ENCODE data around the gene MICALL2. TPM values are rescaled to one million over a fixed set of nuclear protein-coding genes. Genes with fewer than 3 reads are reported as not detected.
A peak's percentile ranks its signal among the peaks of the same experiment; 100 is the strongest.

Gene MICALL2
- total RNA-seq, 1 experiment from 2014 or later, result 15.7 TPM

DNA sequence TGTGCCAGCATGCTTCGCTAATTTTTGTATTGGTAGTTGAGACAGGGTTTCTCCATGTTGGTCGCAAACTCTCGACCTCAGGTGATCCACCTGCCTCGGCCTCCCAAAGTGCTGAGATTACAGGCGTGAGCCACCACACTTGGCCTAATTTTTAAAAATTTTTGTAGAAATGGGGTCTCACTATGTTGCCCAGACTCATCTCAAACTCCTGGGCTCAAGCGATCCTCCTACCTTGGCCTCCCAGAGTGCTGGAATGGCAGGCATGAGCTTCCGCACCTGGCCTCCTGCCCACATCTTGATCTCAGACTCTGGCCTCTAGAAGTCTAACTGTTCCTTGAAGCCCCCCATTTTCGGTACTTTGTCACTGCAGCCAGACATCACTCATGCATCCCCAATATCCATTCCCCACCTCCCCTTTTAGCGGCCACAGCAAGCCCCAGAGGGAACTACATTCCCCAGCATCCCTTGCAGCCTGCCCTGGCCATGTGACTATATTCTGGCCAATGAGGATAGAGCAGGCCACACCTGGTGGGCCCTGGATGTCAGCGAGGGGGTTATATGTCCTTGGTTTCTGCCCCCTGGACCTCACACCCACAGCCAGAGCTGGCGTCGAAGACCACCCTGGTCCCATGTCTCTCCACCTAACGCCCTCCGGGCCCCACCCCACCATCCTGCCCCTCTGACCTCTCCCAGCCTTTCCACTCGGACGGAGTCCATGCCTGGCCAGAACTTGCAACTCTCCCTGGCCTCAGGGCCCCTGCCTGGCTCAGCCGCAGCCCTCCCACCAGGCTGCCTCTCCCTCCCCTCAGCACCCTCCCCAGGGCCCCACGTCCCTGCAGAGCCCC, 33.8 kb downstream of the MICALL2 start:
- ChIA-PET CTCF (interaction anchor here (0.8 kb wide), 1 partner anchor 49 kb away, joined by 3 read pairs; no protein-coding TSS in a partner anchor), POLR2A (no interaction called here)
- H3K4me3 Mint-ChIP-seq, result no peak overlapping the region
- H3K4me1 Mint-ChIP-seq, result peaks cover 3% of the 10 kb centered on the region
- DNase-seq (ENCODE audit: low spot score) (peak; percentile 45), ATAC-seq (peak; percentile 88)
- no peak overlapping the region for H3K27ac Mint-ChIP-seq
- H3K36me3 Mint-ChIP-seq, result no peaks in the 10 kb centered on the region
- TF ChIP-seq ZMAT4 (CRISPR knock-in tag; IDR thresholded peaks at IDR 0.05), result no peak
- TF ChIP-seq ZNF263 (CRISPR knock-in tag; IDR thresholded peaks at IDR 0.05; ENCODE audit: low read depth), result no peak
- TF ChIP-seq USF2 (CRISPR knock-in tag; IDR thresholded peaks at IDR 0.05), result peak; percentile 97
- TF ChIP-seq, protein P1, sequence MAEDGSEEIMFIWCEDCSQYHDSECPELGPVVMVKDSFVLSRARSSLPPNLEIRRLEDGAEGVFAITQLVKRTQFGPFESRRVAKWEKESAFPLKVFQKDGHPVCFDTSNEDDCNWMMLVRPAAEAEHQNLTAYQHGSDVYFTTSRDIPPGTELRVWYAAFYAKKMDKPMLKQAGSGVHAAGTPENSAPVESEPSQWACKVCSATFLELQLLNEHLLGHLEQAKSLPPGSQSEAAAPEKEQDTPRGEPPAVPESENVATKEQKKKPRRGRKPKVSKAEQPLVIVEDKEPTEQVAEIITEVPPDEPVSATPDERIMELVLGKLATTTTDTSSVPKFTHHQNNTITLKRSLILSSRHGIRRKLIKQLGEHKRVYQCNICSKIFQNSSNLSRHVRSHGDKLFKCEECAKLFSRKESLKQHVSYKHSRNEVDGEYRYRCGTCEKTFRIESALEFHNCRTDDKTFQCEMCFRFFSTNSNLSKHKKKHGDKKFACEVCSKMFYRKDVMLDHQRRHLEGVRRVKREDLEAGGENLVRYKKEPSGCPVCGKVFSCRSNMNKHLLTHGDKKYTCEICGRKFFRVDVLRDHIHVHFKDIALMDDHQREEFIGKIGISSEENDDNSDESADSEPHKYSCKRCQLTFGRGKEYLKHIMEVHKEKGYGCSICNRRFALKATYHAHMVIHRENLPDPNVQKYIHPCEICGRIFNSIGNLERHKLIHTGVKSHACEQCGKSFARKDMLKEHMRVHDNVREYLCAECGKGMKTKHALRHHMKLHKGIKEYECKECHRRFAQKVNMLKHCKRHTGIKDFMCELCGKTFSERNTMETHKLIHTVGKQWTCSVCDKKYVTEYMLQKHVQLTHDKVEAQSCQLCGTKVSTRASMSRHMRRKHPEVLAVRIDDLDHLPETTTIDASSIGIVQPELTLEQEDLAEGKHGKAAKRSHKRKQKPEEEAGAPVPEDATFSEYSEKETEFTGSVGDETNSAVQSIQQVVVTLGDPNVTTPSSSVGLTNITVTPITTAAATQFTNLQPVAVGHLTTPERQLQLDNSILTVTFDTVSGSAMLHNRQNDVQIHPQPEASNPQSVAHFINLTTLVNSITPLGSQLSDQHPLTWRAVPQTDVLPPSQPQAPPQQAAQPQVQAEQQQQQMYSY (CRISPR knock-in tag; IDR thresholded peaks at IDR 0.05), result peak; percentile 79
- TF ChIP-seq, protein P2, sequence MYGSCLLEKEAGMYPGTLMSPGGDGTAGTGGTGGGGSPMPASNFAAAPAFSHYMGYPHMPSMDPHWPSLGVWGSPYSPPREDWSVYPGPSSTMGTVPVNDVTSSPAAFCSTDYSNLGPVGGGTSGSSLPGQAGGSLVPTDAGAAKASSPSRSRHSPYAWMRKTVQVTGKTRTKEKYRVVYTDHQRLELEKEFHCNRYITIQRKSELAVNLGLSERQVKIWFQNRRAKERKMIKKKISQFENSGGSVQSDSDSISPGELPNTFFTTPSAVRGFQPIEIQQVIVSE (CRISPR knock-in tag; IDR thresholded peaks at IDR 0.05; ENCODE audit: borderline replicate concordance), result no peak
- TF ChIP-seq ZNF121 (CRISPR knock-in tag; IDR thresholded peaks at IDR 0.05), result peak; percentile 77; the same call in 1 of the 2 replicates
- TF ChIP-seq, protein P3, sequence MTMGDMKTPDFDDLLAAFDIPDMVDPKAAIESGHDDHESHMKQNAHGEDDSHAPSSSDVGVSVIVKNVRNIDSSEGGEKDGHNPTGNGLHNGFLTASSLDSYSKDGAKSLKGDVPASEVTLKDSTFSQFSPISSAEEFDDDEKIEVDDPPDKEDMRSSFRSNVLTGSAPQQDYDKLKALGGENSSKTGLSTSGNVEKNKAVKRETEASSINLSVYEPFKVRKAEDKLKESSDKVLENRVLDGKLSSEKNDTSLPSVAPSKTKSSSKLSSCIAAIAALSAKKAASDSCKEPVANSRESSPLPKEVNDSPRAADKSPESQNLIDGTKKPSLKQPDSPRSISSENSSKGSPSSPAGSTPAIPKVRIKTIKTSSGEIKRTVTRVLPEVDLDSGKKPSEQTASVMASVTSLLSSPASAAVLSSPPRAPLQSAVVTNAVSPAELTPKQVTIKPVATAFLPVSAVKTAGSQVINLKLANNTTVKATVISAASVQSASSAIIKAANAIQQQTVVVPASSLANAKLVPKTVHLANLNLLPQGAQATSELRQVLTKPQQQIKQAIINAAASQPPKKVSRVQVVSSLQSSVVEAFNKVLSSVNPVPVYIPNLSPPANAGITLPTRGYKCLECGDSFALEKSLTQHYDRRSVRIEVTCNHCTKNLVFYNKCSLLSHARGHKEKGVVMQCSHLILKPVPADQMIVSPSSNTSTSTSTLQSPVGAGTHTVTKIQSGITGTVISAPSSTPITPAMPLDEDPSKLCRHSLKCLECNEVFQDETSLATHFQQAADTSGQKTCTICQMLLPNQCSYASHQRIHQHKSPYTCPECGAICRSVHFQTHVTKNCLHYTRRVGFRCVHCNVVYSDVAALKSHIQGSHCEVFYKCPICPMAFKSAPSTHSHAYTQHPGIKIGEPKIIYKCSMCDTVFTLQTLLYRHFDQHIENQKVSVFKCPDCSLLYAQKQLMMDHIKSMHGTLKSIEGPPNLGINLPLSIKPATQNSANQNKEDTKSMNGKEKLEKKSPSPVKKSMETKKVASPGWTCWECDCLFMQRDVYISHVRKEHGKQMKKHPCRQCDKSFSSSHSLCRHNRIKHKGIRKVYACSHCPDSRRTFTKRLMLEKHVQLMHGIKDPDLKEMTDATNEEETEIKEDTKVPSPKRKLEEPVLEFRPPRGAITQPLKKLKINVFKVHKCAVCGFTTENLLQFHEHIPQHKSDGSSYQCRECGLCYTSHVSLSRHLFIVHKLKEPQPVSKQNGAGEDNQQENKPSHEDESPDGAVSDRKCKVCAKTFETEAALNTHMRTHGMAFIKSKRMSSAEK (CRISPR knock-in tag; IDR thresholded peaks at IDR 0.05; ENCODE audit: borderline replicate concordance), result no peak
- TF ChIP-seq FOXJ3 (CRISPR knock-in tag; IDR thresholded peaks at IDR 0.05; ENCODE audit: borderline replicate concordance), result no peak
- TF ChIP-seq, protein P4, sequence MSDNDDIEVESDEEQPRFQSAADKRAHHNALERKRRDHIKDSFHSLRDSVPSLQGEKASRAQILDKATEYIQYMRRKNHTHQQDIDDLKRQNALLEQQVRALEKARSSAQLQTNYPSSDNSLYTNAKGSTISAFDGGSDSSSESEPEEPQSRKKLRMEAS (CRISPR knock-in tag; IDR thresholded peaks at IDR 0.05), result no peak
- peak; percentile 70 for TF ChIP-seq NFYB (CRISPR knock-in tag; conservative IDR thresholded peaks at IDR 0.05; ENCODE audit: low read depth)
- no peak for TF ChIP-seq TEAD4 (CRISPR knock-in tag; IDR thresholded peaks at IDR 0.05)
- TF ChIP-seq GTF2I (CRISPR knock-in tag; conservative IDR thresholded peaks at IDR 0.05), result peak; percentile 77; the same call in 1 of the 2 replicates
- TF ChIP-seq, protein P5, sequence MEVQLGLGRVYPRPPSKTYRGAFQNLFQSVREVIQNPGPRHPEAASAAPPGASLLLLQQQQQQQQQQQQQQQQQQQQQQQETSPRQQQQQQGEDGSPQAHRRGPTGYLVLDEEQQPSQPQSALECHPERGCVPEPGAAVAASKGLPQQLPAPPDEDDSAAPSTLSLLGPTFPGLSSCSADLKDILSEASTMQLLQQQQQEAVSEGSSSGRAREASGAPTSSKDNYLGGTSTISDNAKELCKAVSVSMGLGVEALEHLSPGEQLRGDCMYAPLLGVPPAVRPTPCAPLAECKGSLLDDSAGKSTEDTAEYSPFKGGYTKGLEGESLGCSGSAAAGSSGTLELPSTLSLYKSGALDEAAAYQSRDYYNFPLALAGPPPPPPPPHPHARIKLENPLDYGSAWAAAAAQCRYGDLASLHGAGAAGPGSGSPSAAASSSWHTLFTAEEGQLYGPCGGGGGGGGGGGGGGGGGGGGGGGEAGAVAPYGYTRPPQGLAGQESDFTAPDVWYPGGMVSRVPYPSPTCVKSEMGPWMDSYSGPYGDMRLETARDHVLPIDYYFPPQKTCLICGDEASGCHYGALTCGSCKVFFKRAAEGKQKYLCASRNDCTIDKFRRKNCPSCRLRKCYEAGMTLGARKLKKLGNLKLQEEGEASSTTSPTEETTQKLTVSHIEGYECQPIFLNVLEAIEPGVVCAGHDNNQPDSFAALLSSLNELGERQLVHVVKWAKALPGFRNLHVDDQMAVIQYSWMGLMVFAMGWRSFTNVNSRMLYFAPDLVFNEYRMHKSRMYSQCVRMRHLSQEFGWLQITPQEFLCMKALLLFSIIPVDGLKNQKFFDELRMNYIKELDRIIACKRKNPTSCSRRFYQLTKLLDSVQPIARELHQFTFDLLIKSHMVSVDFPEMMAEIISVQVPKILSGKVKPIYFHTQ (CRISPR knock-in tag; IDR thresholded peaks at IDR 0.05), result no peak
- TF ChIP-seq CREM (CRISPR knock-in tag; IDR thresholded peaks at IDR 0.05), result no peak
- TF ChIP-seq SOX15 (CRISPR knock-in tag; IDR thresholded peaks at IDR 0.05), result no peak
- no peak for TF ChIP-seq TEAD1 (CRISPR knock-in tag; IDR thresholded peaks at IDR 0.05)
- TF ChIP-seq JAZF1 (CRISPR knock-in tag; IDR thresholded peaks at IDR 0.05), result no peak
- TF ChIP-seq USF1 (CRISPR knock-in tag; IDR thresholded peaks at IDR 0.05), result peak; percentile 98
- H3K27me3 Mint-ChIP-seq (ENCODE audit: low read depth), result peaks cover 2% of the 10 kb centered on the region; the same call in 1 of the 2 replicates
- H3K9me3 Mint-ChIP-seq, result peaks cover 4% of the 10 kb centered on the region; the same call in 1 of the 2 replicates
